ENCODE results near the gene P3R3URF.

- TF ChIP-seq, protein P1, sequence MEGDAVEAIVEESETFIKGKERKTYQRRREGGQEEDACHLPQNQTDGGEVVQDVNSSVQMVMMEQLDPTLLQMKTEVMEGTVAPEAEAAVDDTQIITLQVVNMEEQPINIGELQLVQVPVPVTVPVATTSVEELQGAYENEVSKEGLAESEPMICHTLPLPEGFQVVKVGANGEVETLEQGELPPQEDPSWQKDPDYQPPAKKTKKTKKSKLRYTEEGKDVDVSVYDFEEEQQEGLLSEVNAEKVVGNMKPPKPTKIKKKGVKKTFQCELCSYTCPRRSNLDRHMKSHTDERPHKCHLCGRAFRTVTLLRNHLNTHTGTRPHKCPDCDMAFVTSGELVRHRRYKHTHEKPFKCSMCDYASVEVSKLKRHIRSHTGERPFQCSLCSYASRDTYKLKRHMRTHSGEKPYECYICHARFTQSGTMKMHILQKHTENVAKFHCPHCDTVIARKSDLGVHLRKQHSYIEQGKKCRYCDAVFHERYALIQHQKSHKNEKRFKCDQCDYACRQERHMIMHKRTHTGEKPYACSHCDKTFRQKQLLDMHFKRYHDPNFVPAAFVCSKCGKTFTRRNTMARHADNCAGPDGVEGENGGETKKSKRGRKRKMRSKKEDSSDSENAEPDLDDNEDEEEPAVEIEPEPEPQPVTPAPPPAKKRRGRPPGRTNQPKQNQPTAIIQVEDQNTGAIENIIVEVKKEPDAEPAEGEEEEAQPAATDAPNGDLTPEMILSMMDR (IDR thresholded peaks at IDR 0.05), result no peak
- TF ChIP-seq POLR2A (IDR thresholded peaks at IDR 0.05), result no peak
Measured at GRCh38 chr1:46173361-46173856, 2.9 kb downstream of the P3R3URF start.
